ENCODE data around the gene CDKAL1. TPM values are rescaled to one million over a fixed set of nuclear protein-coding genes. Genes with fewer than 3 reads are reported as not detected.
"Not testable (repeated sequence)": the region's sequence is repeated elsewhere in the genome, so short reads cannot be mapped to it uniquely, and the experiment has no call there.

Gene CDKAL1
- total RNA-seq, 8 experiments from 2014 or later = 16.1 to 25.2 (median 20.2) TPM

GRCh38 chr6:20819774-20820400 lies 285.6 kb downstream of the CDKAL1 start:
- H3K4me1 ChIP-seq (replicated peaks in 1 of 2) = peaks cover 6 to 8% of the 10 kb centered on the region in 2 donors
- ATAC-seq (replicated peaks in 6 of 8) = no peak
- 83 to 100% (median 94%) methylated on average over 1 to 7 of the region's 7 CpGs; no CpG with 5 or more reads in 1 of the 10 experiments for WGBS, 10 experiments
- H3K4me3 ChIP-seq = no peak overlapping the region
- in situ Hi-C loops (cut with MboI; ENCODE audit: low pct_unique_long_range_greater_than_20kb in 2 of 9, low sequenced_read_pairs in 9 of 9, unreplicated experiment in 9 of 9) = no loop called here
- H3K27ac ChIP-seq = no peak overlapping the region

GRCh38 chr6:20826378-20826777 lies 292.1 kb downstream of the CDKAL1 start:
- peak in 2 of 8 experiments; percentile 33 to 38 for ATAC-seq (replicated peaks in 6 of 8)

DNA sequence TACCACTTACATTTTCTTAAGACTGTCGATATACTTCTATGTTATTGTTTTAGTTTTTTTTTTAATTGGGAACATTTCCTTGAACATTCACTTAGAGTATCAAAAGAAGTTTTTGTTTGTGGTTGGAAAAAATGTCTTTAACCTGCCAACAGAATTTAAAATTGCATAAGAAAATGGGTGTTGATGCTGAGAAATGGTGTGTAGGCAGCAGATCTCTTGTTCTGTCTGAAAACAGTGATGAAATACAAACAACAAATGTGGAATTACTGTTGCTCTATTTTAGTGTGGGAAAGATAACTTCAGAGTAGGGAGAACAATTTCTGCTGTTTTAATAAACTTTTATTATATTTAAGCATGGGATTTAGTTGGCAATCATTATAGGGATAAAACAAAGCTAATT lies 293.5 kb downstream of the CDKAL1 start:
- H3K4me1 ChIP-seq (replicated peaks in 1 of 2) = no peaks in the 10 kb centered on the region
- H3K27ac ChIP-seq = no peak overlapping the region
- 11 to 100% (median 100%) methylated on average over 1 of the region's 1 CpG; no CpG with 5 or more reads in 1 of the 10 experiments for WGBS, 10 experiments
- peak in 2 of 8 experiments; percentile 51 to 64 for ATAC-seq (replicated peaks in 6 of 8)
- in situ Hi-C loops (cut with MboI; ENCODE audit: low pct_unique_long_range_greater_than_20kb in 2 of 9, low sequenced_read_pairs in 9 of 9, unreplicated experiment in 9 of 9) = no loop called here
- H3K4me3 ChIP-seq = no peak overlapping the region

More at GRCh38 chr6:20826378-20826777, 292.1 kb downstream of the CDKAL1 start:
- WGBS, 10 experiments = 16 to 96% (median 70%) methylated on average over 4 to 6 of the region's 6 CpGs; no CpG with 5 or more reads in 1 of the 10 experiments
- Histone ChIP-seq H3K27ac (no peak overlapping the region), H3K4me1 (replicated peaks in 1 of 2) (no peaks in the 10 kb centered on the region), H3K4me3 (no peak overlapping the region)
- in situ Hi-C loops (cut with MboI; ENCODE audit: low pct_unique_long_range_greater_than_20kb in 2 of 9, low sequenced_read_pairs in 9 of 9, unreplicated experiment in 9 of 9) = no loop called here

GRCh38 chr6:20830576-20830975 lies 296.3 kb downstream of the CDKAL1 start:
- in situ Hi-C loops (cut with MboI; ENCODE audit: low pct_unique_long_range_greater_than_20kb in 2 of 9, low sequenced_read_pairs in 9 of 9, unreplicated experiment in 9 of 9) = no loop called here
- WGBS, 10 experiments = 100% methylated on average over 1 of the region's 1 CpG; no CpG with 5 or more reads in 4 of the 10 experiments
- ATAC-seq (replicated peaks in 6 of 8) = no peak
- Histone ChIP-seq H3K4me1 (replicated peaks in 1 of 2) (no peaks in the 10 kb centered on the region), H3K27ac (no peak overlapping the region), H3K4me3 (no peak overlapping the region)

GRCh38 chr6:20831251-20831650 lies 297.0 kb downstream of the CDKAL1 start:
- 80 to 100% (median 93%) methylated on average over 1 to 7 of the region's 7 CpGs; no CpG with 5 or more reads in 2 of the 10 experiments for WGBS, 10 experiments
- ATAC-seq (replicated peaks in 6 of 8); H3K27ac ChIP-seq; H3K4me3 ChIP-seq; in situ Hi-C loops (cut with MboI; ENCODE audit: low pct_unique_long_range_greater_than_20kb in 2 of 9, low sequenced_read_pairs in 9 of 9, unreplicated experiment in 9 of 9); H3K4me1 ChIP-seq (replicated peaks in 1 of 2): not testable (repeated sequence)

DNA sequence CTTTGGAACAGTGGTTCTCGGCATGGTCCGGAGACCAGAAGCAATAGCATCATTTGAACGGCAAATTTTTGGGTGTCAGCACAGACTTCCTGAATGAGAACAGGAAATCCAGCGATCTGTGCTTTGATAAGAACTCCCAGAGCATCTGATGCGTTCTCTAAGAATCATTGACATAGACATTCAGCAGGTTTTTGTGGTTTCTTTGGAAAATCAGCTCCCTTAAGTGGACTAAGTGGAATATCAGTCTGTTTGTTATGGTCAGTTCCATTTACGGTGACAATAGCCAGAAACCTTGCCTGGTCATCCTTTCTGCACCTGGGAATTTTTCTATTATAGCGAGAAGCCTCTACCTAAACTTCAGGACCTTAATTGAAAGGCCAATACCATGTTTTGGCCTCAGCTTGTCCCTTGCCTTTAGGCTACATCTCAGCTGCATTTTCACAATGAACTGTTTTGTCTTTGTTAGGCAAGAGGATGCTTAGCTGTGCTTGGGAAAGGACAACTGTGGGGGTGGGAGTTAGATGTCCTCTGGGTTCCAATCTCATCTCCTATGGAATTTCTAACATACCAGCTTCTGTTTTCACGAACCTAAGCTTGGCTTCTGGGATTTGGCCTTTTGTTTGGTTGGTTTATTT lies 299.7 kb downstream of the CDKAL1 start:
- no peak for ATAC-seq (replicated peaks in 6 of 8)
- no peak overlapping the region for H3K4me3 ChIP-seq
- WGBS, 10 experiments = 20 to 100% (median 93%) methylated on average over 1 to 7 of the region's 8 CpGs; no CpG with 5 or more reads in 1 of the 10 experiments
- H3K27ac ChIP-seq = no peak overlapping the region
- in situ Hi-C loops (cut with MboI; ENCODE audit: low pct_unique_long_range_greater_than_20kb in 2 of 9, low sequenced_read_pairs in 9 of 9, unreplicated experiment in 9 of 9) = no loop called here
- H3K4me1 ChIP-seq (replicated peaks in 1 of 2) = no peaks in the 10 kb centered on the region

DNA sequence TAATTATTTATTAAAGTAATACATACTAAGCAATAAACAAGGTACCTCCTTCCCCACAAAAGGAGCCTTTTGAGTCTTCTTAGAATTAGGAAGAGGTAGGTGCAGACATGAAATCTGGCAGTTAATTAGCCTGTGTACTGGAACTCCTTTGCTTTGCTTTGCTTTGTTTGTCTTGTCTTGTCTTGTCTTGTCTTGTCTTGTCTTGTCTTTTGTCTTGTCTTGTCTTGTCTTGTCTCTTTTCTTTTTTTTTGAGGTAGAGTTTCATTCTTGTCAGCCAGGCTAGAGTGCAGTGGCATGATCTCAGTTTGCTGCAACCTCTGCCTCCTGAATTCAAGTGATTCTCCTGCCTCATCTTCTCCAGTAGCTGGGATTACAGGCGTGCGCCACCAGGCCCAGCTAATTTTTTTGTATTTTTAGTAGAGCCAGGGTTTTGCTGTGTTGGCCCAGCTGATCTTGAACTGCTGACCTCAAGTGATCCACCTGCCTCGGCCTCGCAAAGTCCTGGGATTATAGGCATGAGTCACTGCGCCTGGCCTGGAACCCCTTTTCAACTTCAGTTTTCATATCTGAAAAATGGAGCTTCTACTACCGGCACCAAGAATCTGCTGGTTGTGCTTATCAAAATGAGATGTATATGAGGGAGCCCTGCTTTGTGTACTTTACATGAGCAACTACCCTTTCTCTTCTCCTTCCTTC lies 301.2 kb downstream of the CDKAL1 start:
- no peaks in the 10 kb centered on the region for H3K4me1 ChIP-seq (replicated peaks in 1 of 2)
- no peak for ATAC-seq (replicated peaks in 6 of 8)
- no peak overlapping the region for H3K27ac ChIP-seq
- WGBS, 10 experiments = 86 to 100% (median 100%) methylated on average over 1 to 5 of the region's 6 CpGs; no CpG with 5 or more reads in 1 of the 10 experiments
- no peak overlapping the region for H3K4me3 ChIP-seq
- in situ Hi-C loops (cut with MboI; ENCODE audit: low pct_unique_long_range_greater_than_20kb in 2 of 9, low sequenced_read_pairs in 9 of 9, unreplicated experiment in 9 of 9) = no loop called here

DNA sequence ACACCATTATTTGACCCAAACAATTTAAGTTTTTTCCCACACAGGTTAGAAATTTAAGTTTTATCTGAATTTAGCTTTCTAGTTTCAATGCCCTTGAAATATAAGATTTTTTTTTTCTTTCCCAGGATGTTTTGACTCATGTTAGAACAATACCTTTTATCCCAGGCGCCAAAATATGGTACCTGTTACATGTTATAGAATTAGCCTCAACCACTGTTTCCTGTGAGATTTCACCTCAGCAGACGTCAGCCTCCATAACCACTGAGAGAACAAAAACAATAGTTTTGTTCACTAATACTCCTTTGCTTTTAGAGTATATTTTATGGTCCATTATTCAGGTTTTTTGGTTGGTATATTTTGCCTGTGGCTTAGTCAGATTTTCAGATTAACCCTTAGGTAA lies 302.9 kb downstream of the CDKAL1 start:
- no peaks in the 10 kb centered on the region for H3K4me1 ChIP-seq (replicated peaks in 1 of 2)
- ATAC-seq (replicated peaks in 6 of 8) = no peak
- WGBS, 10 experiments = 75 to 100% (median 100%) methylated on average over 1 to 2 of the region's 2 CpGs; no CpG with 5 or more reads in 1 of the 10 experiments
- no peak overlapping the region for H3K4me3 ChIP-seq
- H3K27ac ChIP-seq = no peak overlapping the region
- in situ Hi-C loops (cut with MboI; ENCODE audit: low pct_unique_long_range_greater_than_20kb in 2 of 9, low sequenced_read_pairs in 9 of 9, unreplicated experiment in 9 of 9) = no loop called here

DNA sequence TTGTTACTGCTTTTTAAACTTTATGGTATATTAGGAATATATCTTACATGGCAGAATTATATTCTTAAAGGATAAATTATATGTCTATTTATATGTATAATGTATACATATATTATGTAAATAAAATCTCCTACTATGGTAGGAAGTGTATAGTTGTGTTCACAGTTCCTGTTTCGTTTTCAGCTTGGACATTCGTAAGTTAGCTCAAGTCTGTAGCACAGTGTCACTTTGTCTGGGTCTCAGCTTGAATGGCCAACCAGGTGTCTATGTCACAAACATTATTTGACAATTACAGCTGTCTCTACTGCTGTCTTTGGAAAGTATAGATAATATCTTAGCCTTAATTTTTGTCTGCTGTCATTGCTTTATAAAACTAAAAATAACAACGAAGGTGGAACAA lies 303.9 kb downstream of the CDKAL1 start:
- in situ Hi-C loops (cut with MboI; ENCODE audit: low pct_unique_long_range_greater_than_20kb in 2 of 9, low sequenced_read_pairs in 9 of 9, unreplicated experiment in 9 of 9) = no loop called here
- WGBS, 10 experiments = 83 to 100% (median 100%) methylated on average over 1 to 3 of the region's 3 CpGs; no CpG with 5 or more reads in 1 of the 10 experiments

GRCh38 chr6:20839630-20840029 lies 305.4 kb downstream of the CDKAL1 start:
- no peak for ATAC-seq (replicated peaks in 6 of 8)
- no peak overlapping the region for H3K27ac ChIP-seq
- no peak overlapping the region for H3K4me3 ChIP-seq
- H3K4me1 ChIP-seq (replicated peaks in 1 of 2) = no peaks in the 10 kb centered on the region
- in situ Hi-C loops (cut with MboI; ENCODE audit: low pct_unique_long_range_greater_than_20kb in 2 of 9, low sequenced_read_pairs in 9 of 9, unreplicated experiment in 9 of 9) = no loop called here
- 80 to 100% (median 100%) methylated on average over 1 to 2 of the region's 2 CpGs; no CpG with 5 or more reads in 1 of the 10 experiments for WGBS, 10 experiments

More for the DNA sequence above, 303.9 kb downstream of the CDKAL1 start:
- Histone ChIP-seq H3K4me3 (no peak overlapping the region), H3K4me1 (replicated peaks in 1 of 2) (no peaks in the 10 kb centered on the region), H3K27ac (no peak overlapping the region)
- no peak for ATAC-seq (replicated peaks in 6 of 8)

GRCh38 chr6:20840675-20841074 lies 306.4 kb downstream of the CDKAL1 start:
- no peak for ATAC-seq (replicated peaks in 6 of 8)
- Histone ChIP-seq H3K4me3 (no peak overlapping the region), H3K27ac (no peak overlapping the region), H3K4me1 (replicated peaks in 1 of 2) (no peaks in the 10 kb centered on the region)
- 22 to 100% (median 90%) methylated on average over 1 to 2 of the region's 2 CpGs; no CpG with 5 or more reads in 1 of the 10 experiments for WGBS, 10 experiments
- in situ Hi-C loops (cut with MboI; ENCODE audit: low pct_unique_long_range_greater_than_20kb in 2 of 9, low sequenced_read_pairs in 9 of 9, unreplicated experiment in 9 of 9) = no loop called here

- Histone ChIP-seq H3K27ac (no peak overlapping the region), H3K4me3 (no peak overlapping the region), H3K4me1 (replicated peaks in 1 of 2) (peaks cover 0 to under 1% of the 10 kb centered on the region in 2 donors)
- ATAC-seq (replicated peaks in 6 of 8) = no peak
- in situ Hi-C loops (cut with MboI; ENCODE audit: low pct_unique_long_range_greater_than_20kb in 2 of 9, low sequenced_read_pairs in 9 of 9, unreplicated experiment in 9 of 9) = no loop called here
These were observed 307.5 kb downstream of the CDKAL1 start for GRCh38 chr6:20841806-20842205.

GRCh38 chr6:20845592-20845991 lies 311.3 kb downstream of the CDKAL1 start:
- H3K27ac ChIP-seq = no peak overlapping the region
- peaks cover 0 to 10% of the 10 kb centered on the region in 2 donors for H3K4me1 ChIP-seq (replicated peaks in 1 of 2)
- in situ Hi-C loops (cut with MboI; ENCODE audit: low pct_unique_long_range_greater_than_20kb in 2 of 9, low sequenced_read_pairs in 9 of 9, unreplicated experiment in 9 of 9) = no loop called here
- H3K4me3 ChIP-seq = no peak overlapping the region
- ATAC-seq (replicated peaks in 6 of 8) = no peak

All from motor neuron (in vitro differentiated cells).